Mesenchymal stem cell (in vitro differentiated cells and primary cell): Measurements from ENCODE around the gene CCL8.

ENCODE experiments used
- DNase-seq: peaks from one replicate; pipeline ENCODE4 v3.0.0-alpha.2; 2013
- H2AFZ ChIP-seq: one replicate; pipeline ENCODE4 v1.6.1; 2013; ENCODE audit warnings: low read depth, mild to moderate bottlenecking, control low read depth, inconsistent platforms, low read length, moderate library complexity
- H2AK5ac ChIP-seq: 2 replicates; pipeline ENCODE4 v1.6.1; 2013; ENCODE audit warnings: low read length, moderate library complexity, mild to moderate bottlenecking, inconsistent platforms; ENCODE audit not compliant: severe bottlenecking
- H2BK120ac ChIP-seq: one replicate; pipeline ENCODE4 v1.6.1; 2013; ENCODE audit warnings: low read depth, mild to moderate bottlenecking, inconsistent platforms, low read length, moderate library complexity
- H2BK12ac ChIP-seq, 2 experiments: one replicate each; pipeline ENCODE4 v1.6.1; 2013; ENCODE audit warnings: inconsistent platforms in 2 of 2, low read length in 2 of 2, mild to moderate bottlenecking in 2 of 2, moderate library complexity in 2 of 2, control low read depth in 1 of 2
- H2BK15ac ChIP-seq: one replicate; pipeline ENCODE4 v1.6.1; 2013; ENCODE audit warnings: mild to moderate bottlenecking, low read depth, inconsistent platforms; ENCODE audit not compliant: poor library complexity, severe bottlenecking
- H2BK5ac ChIP-seq: 2 replicates; pipeline ENCODE4 v1.6.1; 2013; ENCODE audit warnings: low read depth, mild to moderate bottlenecking, low read length, control low read depth, inconsistent platforms; ENCODE audit not compliant: poor library complexity, severe bottlenecking
- H3K14ac ChIP-seq, 2 experiments: one replicate each; pipeline ENCODE4 v1.6.1; 2013; ENCODE audit warnings: inconsistent platforms in 2 of 2, low read length in 2 of 2, control low read depth in 1 of 2, mild to moderate bottlenecking in 1 of 2, moderate library complexity in 1 of 2
- H3K18ac ChIP-seq, 2 experiments: one replicate each; pipeline ENCODE4 v1.6.1; 2013; ENCODE audit warnings: inconsistent platforms in 2 of 2, low read length in 2 of 2, control low read depth in 1 of 2, low read depth in 1 of 2, mild to moderate bottlenecking in 1 of 2
- H3K23ac ChIP-seq, 2 experiments: one replicate each; pipeline ENCODE4 v1.6.1; 2013; ENCODE audit warnings: inconsistent platforms in 2 of 2, low read length in 2 of 2, mild to moderate bottlenecking in 2 of 2, moderate library complexity in 2 of 2, control low read depth in 1 of 2
- H3K27ac ChIP-seq: 2 replicates; pipeline ENCODE4 v1.5.1; 2013; ENCODE audit warnings: mild to moderate bottlenecking, moderate library complexity, low read length, control low read depth, inconsistent platforms; ENCODE audit not compliant: poor library complexity, severe bottlenecking
- H3K27me3 ChIP-seq, 2 experiments: 2 replicates each; pipeline versions ENCODE4 v1.6.1 to v1.7.0; 2013; ENCODE audit warnings: low read length in 2 of 2, mild to moderate bottlenecking in 2 of 2, moderate library complexity in 2 of 2, control low read depth in 1 of 2, inconsistent platforms in 1 of 2; ENCODE audit not compliant: control insufficient read depth in 1 of 2, insufficient read depth in 1 of 2
- H3K36me3 ChIP-seq, 2 experiments: 2 replicates each; pipeline versions ENCODE4 v1.6.1 to v1.7.0; 2013; ENCODE audit warnings: low read length in 2 of 2, control low read depth in 1 of 2, inconsistent platforms in 1 of 2, low read depth in 1 of 2, mild to moderate bottlenecking in 1 of 2; ENCODE audit not compliant: insufficient read depth in 2 of 2, control insufficient read depth in 1 of 2
- H3K4ac ChIP-seq, 2 experiments: one replicate each; pipeline ENCODE4 v1.6.1; 2013; ENCODE audit warnings: inconsistent platforms in 2 of 2, low read length in 2 of 2, mild to moderate bottlenecking in 2 of 2, moderate library complexity in 2 of 2, control low read depth in 1 of 2, low read depth in 1 of 2
- H3K4me1 ChIP-seq: 2 replicates; pipeline ENCODE4 v1.6.1; 2013; ENCODE audit warnings: low read depth, low read length, control low read depth; ENCODE audit not compliant: control insufficient read depth, insufficient read depth
- H3K4me2 ChIP-seq: 2 replicates; pipeline ENCODE4 v1.6.1; 2013; ENCODE audit warnings: low read length, mild to moderate bottlenecking, inconsistent platforms; ENCODE audit not compliant: poor library complexity, severe bottlenecking
- H3K4me3 ChIP-seq, 2 experiments: 2 replicates each; pipeline versions ENCODE4 v1.5.1 to v1.7.0; 2013; ENCODE audit warnings: low read length in 2 of 2, mild to moderate bottlenecking in 2 of 2, control low read depth in 1 of 2, low read depth in 1 of 2; ENCODE audit not compliant: insufficient read depth in 1 of 2
- H3K79me1 ChIP-seq: replicated peaks from 2 replicates; pipeline ENCODE4 v1.6.1; 2013; ENCODE audit warnings: mild to moderate bottlenecking, control low read depth, low read length, inconsistent platforms; ENCODE audit not compliant: poor library complexity, severe bottlenecking
- H3K9ac ChIP-seq: 2 replicates; pipeline ENCODE4 v1.7.0; 2013; ENCODE audit warnings: mild to moderate bottlenecking, low read length, moderate library complexity
- H3K9me3 ChIP-seq: 2 replicates; pipeline ENCODE4 v1.7.0; 2013; ENCODE audit warnings: mild to moderate bottlenecking, low read length; ENCODE audit not compliant: control insufficient read depth
- H4K8ac ChIP-seq: one replicate; pipeline ENCODE4 v1.6.1; 2013; ENCODE audit warnings: inconsistent platforms, mild to moderate bottlenecking, low read length, moderate library complexity
- H4K91ac ChIP-seq: one replicate; pipeline ENCODE4 v1.6.1; 2013; ENCODE audit warnings: mild to moderate bottlenecking, low read length, inconsistent platforms
- WGBS: methylation state at CpG from one replicate; pipeline ENCODE4 v1.1.7; 2013; ENCODE audit warnings: mixed read lengths; 5-methylcytosine and 5-hydroxymethylcytosine counted together

CCL8 gene

DNA sequence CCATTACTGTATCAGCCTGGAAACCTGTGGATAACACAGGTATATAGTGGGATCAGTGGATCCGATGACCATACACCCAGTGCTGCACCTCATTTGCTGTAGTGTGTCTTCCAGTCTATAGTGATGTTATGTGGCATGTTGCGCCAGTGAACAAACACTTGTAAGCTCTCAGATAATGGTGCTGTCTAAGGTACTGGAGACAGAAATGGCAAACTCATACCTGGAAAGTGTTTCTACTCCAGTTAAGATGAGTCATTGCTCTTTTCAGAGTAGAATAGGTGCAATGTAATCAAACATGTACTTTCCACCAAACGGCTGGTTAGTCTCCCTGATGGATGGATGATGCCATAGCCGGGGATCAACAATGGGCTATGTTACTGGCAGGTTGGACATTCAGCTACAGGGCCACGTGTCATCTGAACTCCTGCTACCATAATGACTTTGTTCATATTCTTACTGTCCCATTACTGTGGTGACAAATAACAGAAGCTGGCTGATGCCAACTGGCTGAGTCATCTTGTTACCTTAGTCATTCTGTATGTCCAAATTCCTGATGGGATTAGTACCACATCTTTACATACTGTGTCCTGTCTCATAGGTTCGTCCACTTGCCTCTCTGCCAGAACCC is 27.4 kb upstream of the CCL8 start:
- DNase-seq, result no peak
- no peak overlapping the region for H3K9ac ChIP-seq
- no peak overlapping the region for H2AFZ ChIP-seq

DNA sequence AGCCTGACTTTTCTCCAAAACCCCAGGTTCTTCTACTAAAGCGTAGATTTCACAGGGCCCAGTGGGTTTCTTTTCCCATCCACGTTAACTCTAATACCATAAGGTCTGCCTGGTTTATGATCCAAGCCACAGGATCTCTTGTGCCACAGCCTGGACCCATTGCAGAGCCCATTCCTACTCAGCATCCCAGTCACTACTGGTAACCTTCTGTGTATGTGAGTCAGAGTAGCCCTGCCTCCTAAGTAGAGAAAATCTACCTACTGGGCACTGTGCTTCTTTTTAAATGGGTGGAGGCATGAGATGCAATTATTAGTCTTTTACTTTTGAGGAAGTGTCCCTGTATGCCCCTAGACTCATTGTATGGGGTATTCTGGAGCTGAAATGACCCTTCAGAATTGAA is 20.2 kb upstream of the CCL8 start:
- no peak for DNase-seq
- H2BK5ac ChIP-seq, result no peak overlapping the region
- no peak overlapping the region for H4K91ac ChIP-seq

More for the DNA sequence above, 27.4 kb upstream of the CCL8 start:
- no peak overlapping the region for H4K8ac ChIP-seq
- H3K14ac ChIP-seq, result no peak overlapping the region
- 79% methylated on average over 6 of the region's 6 CpGs for WGBS
- no peak overlapping the region for H3K4ac ChIP-seq
- no peak overlapping the region for H2BK5ac ChIP-seq
- H3K9me3 ChIP-seq, result no peaks in the 10 kb centered on the region
- H3K4me2 ChIP-seq, result no peak overlapping the region
- H2BK12ac ChIP-seq, result no peak overlapping the region
- no peak overlapping the region for H3K4me3 ChIP-seq
- H3K23ac ChIP-seq, result no peak overlapping the region
- H3K27ac ChIP-seq, result no peak overlapping the region
- H4K91ac ChIP-seq, result no peak overlapping the region
- no peaks in the 10 kb centered on the region for H3K27me3 ChIP-seq
- no peak overlapping the region for H2AK5ac ChIP-seq
- H2BK120ac ChIP-seq, result no peak overlapping the region
- H2BK15ac ChIP-seq, result no peak overlapping the region
- no peak overlapping the region for H3K18ac ChIP-seq
- H3K36me3 ChIP-seq, result no peaks in the 10 kb centered on the region
- H3K4me1 ChIP-seq, result no peaks in the 10 kb centered on the region
- H3K79me1 ChIP-seq, result no peaks in the 10 kb centered on the region

DNA sequence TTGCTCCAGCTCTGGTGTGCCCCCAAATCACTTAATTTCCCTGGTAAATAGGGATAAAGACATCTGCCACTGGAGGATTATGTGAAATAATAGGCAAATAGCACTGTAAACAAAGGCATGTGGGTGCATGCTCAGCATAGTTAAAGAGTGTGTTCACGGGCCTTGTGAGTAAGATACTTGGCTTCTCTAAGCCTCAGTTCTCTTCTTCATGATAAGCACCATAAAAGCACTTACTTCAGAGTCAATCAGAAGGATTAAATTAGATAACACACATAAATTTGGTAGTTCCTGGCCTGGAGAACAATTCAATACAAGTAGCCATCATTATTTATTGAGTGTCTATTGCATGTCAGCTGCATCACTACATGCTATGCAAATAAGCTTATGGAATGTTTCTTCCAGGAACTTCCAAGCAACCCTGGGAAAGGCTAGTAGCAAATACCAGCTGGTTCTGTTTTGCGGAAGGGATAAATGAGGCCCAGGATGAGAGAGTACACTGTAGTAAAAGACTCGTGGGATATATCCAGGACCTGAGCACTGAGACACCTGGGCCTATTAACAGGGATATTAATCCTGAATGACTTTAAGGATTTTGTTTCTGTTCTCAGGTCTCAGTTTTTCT is 19.2 kb upstream of the CCL8 start:
- no peak overlapping the region for H4K8ac ChIP-seq
- DNase-seq, result peak; percentile 41
- H2AK5ac ChIP-seq, result no peak overlapping the region
- no peak overlapping the region for H4K91ac ChIP-seq
- H3K4me1 ChIP-seq, result peaks cover 5% of the 10 kb centered on the region
- peak overlapping the region; percentile 37 for H3K9ac ChIP-seq
- H3K27ac ChIP-seq, result peak overlapping the region; percentile 55
- WGBS, result 51% methylated on average over 3 of the region's 3 CpGs
- no peak overlapping the region for H3K18ac ChIP-seq
- H2BK12ac ChIP-seq, result no peak overlapping the region
- no peak overlapping the region for H2AFZ ChIP-seq
- no peak overlapping the region for H2BK5ac ChIP-seq
- no peak overlapping the region for H3K4ac ChIP-seq
- H3K27me3 ChIP-seq, result no peaks in the 10 kb centered on the region
- H3K4me3 ChIP-seq, result peak overlapping the region in 1 of 2 experiments; percentile 27
- H3K4me2 ChIP-seq, result no peak overlapping the region
- H3K9me3 ChIP-seq, result no peaks in the 10 kb centered on the region
- no peak overlapping the region for H3K23ac ChIP-seq
- H2BK15ac ChIP-seq, result no peak overlapping the region
- no peaks in the 10 kb centered on the region for H3K36me3 ChIP-seq
- H3K79me1 ChIP-seq, result no peaks in the 10 kb centered on the region
- no peak overlapping the region for H3K14ac ChIP-seq
- H2BK120ac ChIP-seq, result no peak overlapping the region

More for the DNA sequence above, 20.2 kb upstream of the CCL8 start:
- no peak overlapping the region for H2BK120ac ChIP-seq
- no peak overlapping the region for H2BK12ac ChIP-seq
- no peak overlapping the region for H3K4me2 ChIP-seq
- WGBS, result 87% methylated on average over 2 of the region's 2 CpGs
- H3K27ac ChIP-seq, result no peak overlapping the region
- no peaks in the 10 kb centered on the region for H3K36me3 ChIP-seq
- no peak overlapping the region for H3K18ac ChIP-seq
- H3K23ac ChIP-seq, result no peak overlapping the region
- no peaks in the 10 kb centered on the region for H3K9me3 ChIP-seq
- H2AFZ ChIP-seq, result no peak overlapping the region
- H3K27me3 ChIP-seq, result no peaks in the 10 kb centered on the region
- H3K4ac ChIP-seq, result no peak overlapping the region
- no peak overlapping the region for H2BK15ac ChIP-seq
- H2AK5ac ChIP-seq, result no peak overlapping the region
- H3K4me3 ChIP-seq, result no peak overlapping the region
- H3K14ac ChIP-seq, result no peak overlapping the region
- peaks cover 3% of the 10 kb centered on the region for H3K4me1 ChIP-seq
- H3K79me1 ChIP-seq, result no peaks in the 10 kb centered on the region
- H3K9ac ChIP-seq, result no peak overlapping the region
- H4K8ac ChIP-seq, result no peak overlapping the region

DNA sequence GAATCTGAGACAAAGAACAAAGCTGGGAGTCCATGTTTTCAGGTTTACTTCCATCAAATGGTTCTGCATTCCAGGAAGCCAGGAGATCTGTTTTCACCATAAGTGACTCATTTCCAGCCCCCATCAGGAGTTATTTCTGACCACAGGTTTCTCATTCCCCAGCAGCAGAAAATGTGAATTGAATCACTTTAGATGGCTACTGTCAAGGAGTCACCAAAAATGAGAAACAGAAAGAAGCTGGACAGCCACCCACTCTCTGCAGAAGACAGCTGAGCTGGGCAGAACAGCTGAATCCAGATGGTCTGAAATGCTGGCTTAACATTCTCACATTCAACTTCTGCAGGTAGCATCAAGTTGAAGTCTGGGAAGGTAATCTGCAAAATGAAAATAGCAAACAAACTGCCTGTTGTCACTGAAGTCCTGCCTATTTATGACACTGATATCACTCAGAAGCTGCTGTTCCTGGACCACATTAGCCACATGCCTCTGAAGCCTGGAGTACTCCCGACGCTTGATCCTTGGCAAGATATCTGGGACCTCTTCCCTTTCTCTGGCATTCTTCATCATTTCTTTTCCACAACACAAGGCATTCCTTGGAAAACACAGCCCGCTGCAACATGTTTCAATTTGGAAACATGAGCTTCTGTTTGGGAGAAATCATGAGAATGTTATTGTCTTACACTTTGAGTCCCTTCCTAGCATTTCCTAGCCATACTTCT is 18.4 kb upstream of the CCL8 start:
- H2BK12ac ChIP-seq, result no peak overlapping the region
- DNase-seq, result peak; percentile 33
- H3K27me3 ChIP-seq, result no peaks in the 10 kb centered on the region
- peaks cover 5% of the 10 kb centered on the region for H3K4me1 ChIP-seq
- H2AFZ ChIP-seq, result no peak overlapping the region
- no peak overlapping the region for H4K91ac ChIP-seq
- no peak overlapping the region for H3K4ac ChIP-seq
- H3K9ac ChIP-seq, result peak overlapping the region; percentile 37
- H3K14ac ChIP-seq, result no peak overlapping the region
- no peak overlapping the region for H3K4me2 ChIP-seq
- H2AK5ac ChIP-seq, result no peak overlapping the region
- no peak overlapping the region for H4K8ac ChIP-seq
- no peak overlapping the region for H2BK120ac ChIP-seq
- peak overlapping the region; percentile 22 for H3K27ac ChIP-seq
- 67% methylated on average over 2 of the region's 3 CpGs for WGBS
- H3K36me3 ChIP-seq, result no peaks in the 10 kb centered on the region
- no peak overlapping the region for H2BK15ac ChIP-seq
- H3K79me1 ChIP-seq, result no peaks in the 10 kb centered on the region
- no peak overlapping the region for H2BK5ac ChIP-seq
- H3K9me3 ChIP-seq, result no peaks in the 10 kb centered on the region
- H3K18ac ChIP-seq, result no peak overlapping the region
- no peak overlapping the region for H3K23ac ChIP-seq
- H3K4me3 ChIP-seq, result no peak overlapping the region
